ENCODE data around the gene SGSH. TPM values are rescaled to one million over a fixed set of nuclear protein-coding genes. Genes with fewer than 3 reads are reported as not detected.

Gene SGSH
- total RNA-seq, 1 donor = 17.6 TPM

GRCh38 chr17:80221351-80222105 is 1.4 kb upstream of the SGSH start:
- H3K4me3 ChIP-seq (ENCODE audit: low read depth, low read length) = peak overlapping the region; percentile 86
- no peak for DNase-seq (ENCODE audit: low read depth)
- TF ChIP-seq, protein P1, sequence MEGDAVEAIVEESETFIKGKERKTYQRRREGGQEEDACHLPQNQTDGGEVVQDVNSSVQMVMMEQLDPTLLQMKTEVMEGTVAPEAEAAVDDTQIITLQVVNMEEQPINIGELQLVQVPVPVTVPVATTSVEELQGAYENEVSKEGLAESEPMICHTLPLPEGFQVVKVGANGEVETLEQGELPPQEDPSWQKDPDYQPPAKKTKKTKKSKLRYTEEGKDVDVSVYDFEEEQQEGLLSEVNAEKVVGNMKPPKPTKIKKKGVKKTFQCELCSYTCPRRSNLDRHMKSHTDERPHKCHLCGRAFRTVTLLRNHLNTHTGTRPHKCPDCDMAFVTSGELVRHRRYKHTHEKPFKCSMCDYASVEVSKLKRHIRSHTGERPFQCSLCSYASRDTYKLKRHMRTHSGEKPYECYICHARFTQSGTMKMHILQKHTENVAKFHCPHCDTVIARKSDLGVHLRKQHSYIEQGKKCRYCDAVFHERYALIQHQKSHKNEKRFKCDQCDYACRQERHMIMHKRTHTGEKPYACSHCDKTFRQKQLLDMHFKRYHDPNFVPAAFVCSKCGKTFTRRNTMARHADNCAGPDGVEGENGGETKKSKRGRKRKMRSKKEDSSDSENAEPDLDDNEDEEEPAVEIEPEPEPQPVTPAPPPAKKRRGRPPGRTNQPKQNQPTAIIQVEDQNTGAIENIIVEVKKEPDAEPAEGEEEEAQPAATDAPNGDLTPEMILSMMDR (IDR thresholded peaks at IDR 0.05; ENCODE audit: insufficient read depth, low read length) = no peak

DNA sequence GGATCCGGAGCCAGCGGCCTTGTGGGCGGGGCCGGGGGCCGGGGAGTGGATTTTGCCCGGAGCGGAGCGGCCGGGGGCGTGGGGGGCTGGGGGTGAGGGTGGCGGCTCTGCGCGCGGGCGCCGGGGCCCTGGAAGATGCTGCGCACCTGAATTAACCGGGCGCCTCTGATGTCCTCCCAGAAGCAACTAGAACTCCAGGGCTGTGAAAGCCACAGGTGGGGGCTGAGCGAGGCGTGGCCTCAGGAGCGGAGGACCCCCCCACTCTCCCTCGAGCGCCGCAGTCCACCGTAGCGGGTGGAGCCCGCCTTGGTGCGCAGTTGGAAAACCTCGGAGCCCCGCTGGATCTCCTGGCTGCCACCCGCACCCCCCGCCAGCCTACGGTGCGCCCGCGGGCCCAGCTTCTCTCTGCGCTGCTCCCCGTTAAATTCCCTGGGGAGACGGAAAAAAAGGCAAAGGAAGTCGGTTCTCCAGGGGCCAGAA is 643 bp upstream of the SGSH start:
- peak overlapping the region; percentile 86 for H3K4me3 ChIP-seq (ENCODE audit: low read depth, low read length)
- peak; percentile 22 for DNase-seq (ENCODE audit: low read depth)
- TF ChIP-seq, protein P1 (IDR thresholded peaks at IDR 0.05; ENCODE audit: insufficient read depth, low read length) = no peak

DNA sequence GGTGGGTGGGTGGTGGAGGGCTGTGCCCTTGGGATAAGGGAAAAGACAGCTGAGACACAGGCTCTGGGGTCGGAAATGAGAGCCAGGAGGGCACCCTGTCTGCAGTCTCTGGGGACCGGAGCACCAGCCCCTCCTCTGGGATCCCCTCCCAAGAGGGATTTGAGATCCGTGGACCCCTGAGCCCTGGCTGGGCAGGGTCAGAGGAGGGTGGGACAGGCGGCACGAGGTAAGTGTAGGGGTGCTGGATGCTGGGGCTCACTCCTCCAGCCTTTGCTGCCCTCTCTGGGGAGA is 425 bp downstream of the SGSH start:
- H3K4me3 ChIP-seq (ENCODE audit: low read depth, low read length) = peak overlapping the region; percentile 86
- TF ChIP-seq, protein P1 (IDR thresholded peaks at IDR 0.05; ENCODE audit: insufficient read depth, low read length) = no peak
- no peak for DNase-seq (ENCODE audit: low read depth)

DNA sequence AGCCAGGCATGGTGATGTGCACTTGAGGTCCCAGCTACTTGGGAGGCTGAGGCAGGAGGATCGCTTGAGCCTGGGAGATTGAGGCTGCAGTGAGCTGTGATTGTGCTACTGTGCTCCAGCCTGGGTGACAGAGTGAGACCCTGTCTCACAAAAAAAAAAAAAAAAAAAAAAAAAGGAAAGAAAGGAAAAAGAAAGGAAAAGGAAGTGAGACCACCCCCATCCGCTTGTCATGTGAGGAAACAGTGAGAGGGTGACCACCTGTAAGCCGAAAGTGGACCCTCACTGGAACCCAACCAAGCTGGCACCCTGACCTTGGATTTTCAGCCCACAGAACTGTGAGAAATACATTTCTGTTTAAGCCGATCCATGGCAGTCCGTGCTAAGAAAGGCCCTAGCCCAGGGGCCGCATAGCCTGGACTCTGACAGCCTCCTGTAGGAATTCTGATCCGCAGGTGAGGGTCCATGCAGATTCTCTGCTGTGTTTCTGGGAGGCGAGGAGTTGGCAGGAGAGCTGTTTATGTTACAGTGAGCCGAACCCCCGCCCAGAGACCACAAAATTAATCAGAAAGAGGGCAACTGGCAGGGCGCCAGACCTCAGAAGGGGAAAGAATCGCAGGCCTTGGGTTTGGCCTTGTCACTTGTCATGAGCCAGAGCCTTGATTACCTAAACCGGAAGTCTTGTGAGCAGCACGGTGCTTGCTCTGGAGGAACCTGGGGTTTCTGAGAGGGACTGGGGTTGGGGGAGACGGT is 945 bp downstream of the SGSH start:
- H3K4me3 ChIP-seq (ENCODE audit: low read depth, low read length) = peak overlapping the region; percentile 86
- peak; percentile 86 for DNase-seq (ENCODE audit: low read depth)
- TF ChIP-seq, protein P1 (IDR thresholded peaks at IDR 0.05; ENCODE audit: insufficient read depth, low read length) = no peak

- no peak for DNase-seq (ENCODE audit: low read depth)
- TF ChIP-seq, protein P1 (IDR thresholded peaks at IDR 0.05; ENCODE audit: insufficient read depth, low read length) = no peak
Observed at GRCh38 chr17:80218391-80218790, 1.7 kb downstream of the SGSH start.

GRCh38 chr17:80217703-80218362 is 2.3 kb downstream of the SGSH start:
- H3K4me3 ChIP-seq (ENCODE audit: low read depth, low read length) = no peak overlapping the region
- TF ChIP-seq, protein P1 (IDR thresholded peaks at IDR 0.05; ENCODE audit: insufficient read depth, low read length) = no peak
- no peak for DNase-seq (ENCODE audit: low read depth)

More at GRCh38 chr17:80218391-80218790, 1.7 kb downstream of the SGSH start:
- no peak overlapping the region for H3K4me3 ChIP-seq (ENCODE audit: low read depth, low read length)
